HepG2 (cell line): ENCODE results near the gene CDK8. TPM values are rescaled to one million over a fixed set of nuclear protein-coding genes. Genes with fewer than 3 reads are reported as not detected.

Experiments used
- EZH2 ChIP-seq: conservative IDR thresholded peaks from 2 replicates; pipeline ENCODE4 v1.6.1; 2012; ENCODE audit warnings: mild to moderate bottlenecking, low read depth, low read length, moderate library complexity
- GFI1 ChIP-seq: sonication (generic); formaldehyde crosslinking; IDR thresholded peaks from 2 replicates; pipeline ENCODE4 v1.5.0; 2020; ENCODE audit warnings: missing genetic modification reagents, mild to moderate bottlenecking, borderline replicate concordance
- MTF2 ChIP-seq: sonication (generic); formaldehyde crosslinking; IDR thresholded peaks from 2 replicates; pipeline ENCODE4 v1.5.0; 2020; ENCODE audit warnings: missing genetic modification reagents, borderline replicate concordance
- NCOR1 ChIP-seq: fragments of 200-600 bp; sonication (generic); IDR thresholded peaks from 2 replicates; pipeline ENCODE4 v1.7.0; 2017; ENCODE audit warnings: antibody characterized with exemption, low read length, borderline replicate concordance
- SRSF4 ChIP-seq: fragments of 200-400 bp; formaldehyde crosslinking; IDR thresholded peaks from one replicate; pipeline ENCODE4 v1.6.1; 2018; ENCODE audit warnings: mild to moderate bottlenecking, low read depth, low read length, moderate library complexity; ENCODE audit not compliant: poor library complexity, severe bottlenecking
- SYNCRIP ChIP-seq: fragments of 200-400 bp; formaldehyde crosslinking; IDR thresholded peaks from 2 replicates; pipeline ENCODE4 v1.6.1; 2018; ENCODE audit warnings: mild to moderate bottlenecking, low read depth, low read length; ENCODE audit not compliant: insufficient read depth
- TBP ChIP-seq: sonication (generic); formaldehyde crosslinking; IDR thresholded peaks from 2 replicates; pipeline ENCODE4 v1.5.0; 2020; ENCODE audit warnings: missing genetic modification reagents
- TCF7L2 ChIP-seq: IDR thresholded peaks from 2 replicates; pipeline ENCODE4 v1.6.1; 2011; ENCODE audit warnings: mild to moderate bottlenecking, low read depth, low read length, moderate library complexity
- ZNF253 ChIP-seq: sonication (generic); formaldehyde crosslinking; IDR thresholded peaks from 2 replicates; pipeline ENCODE4 v1.8.0; 2022; ENCODE audit warnings: mild to moderate bottlenecking, missing genetic modification reagents, borderline replicate concordance
- ZNF317 ChIP-seq: sonication (generic); formaldehyde crosslinking; IDR thresholded peaks from 2 replicates; pipeline ENCODE4 v1.5.0; 2020; ENCODE audit warnings: mild to moderate bottlenecking, missing genetic modification reagents
- ZNF747 ChIP-seq: sonication (generic); formaldehyde crosslinking; IDR thresholded peaks from 2 replicates; pipeline ENCODE4 v1.8.1; 2023; ENCODE audit warnings: missing genetic modification reagents, mild to moderate bottlenecking, borderline replicate concordance
- polyA plus RNA-seq, 8 experiments: library from polyadenylated mRNA; depleted of rRNA in 3 of 8; stranded (reverse) in 7 of 8; unstranded in 1 of 8; fragments of >200 nt; fragmentation: Illumina TruSeq in 4 of 8; extraction: Trizol in 4 of 8; gene quantifications; 2 replicates each; pipeline versions ENCODE4 v1.2.1 to v1.2.3, GENCODE V29; 2011 to 2016; ENCODE audit warnings: low read depth in 4 of 8, missing spikeins in 1 of 8, mixed read lengths in 1 of 8; ENCODE audit not compliant: insufficient read depth in 1 of 8
- total RNA-seq, 5 experiments: library from RNA; depleted of rRNA; stranded (reverse); fragments of >200 nt; fragmentation: Illumina TruSeq; extraction: Trizol; gene quantifications; 2 replicates each; pipeline ENCODE4 v1.2.3, GENCODE V29; 2016; ENCODE audit warnings: low read depth in 1 of 5
- TF ChIP-seq, protein P1 (sequence below): sonication (generic); formaldehyde crosslinking; IDR thresholded peaks from 2 replicates; pipeline ENCODE4 v1.8.1; 2023; ENCODE audit warnings: mild to moderate bottlenecking, inconsistent platforms, moderate library complexity, missing genetic modification reagents, borderline replicate concordance
- TF ChIP-seq, protein P2 (sequence below): sonication (generic); formaldehyde crosslinking; IDR thresholded peaks from 2 replicates; pipeline ENCODE4 v1.5.1; 2020; ENCODE audit warnings: mild to moderate bottlenecking, moderate library complexity, missing genetic modification reagents
- TF ChIP-seq, protein P3 (sequence below): sonication (generic); formaldehyde crosslinking; IDR thresholded peaks from 2 replicates; pipeline ENCODE4 v1.4.0; 2020; ENCODE audit warnings: missing genetic modification reagents
- TF ChIP-seq, protein P4 (sequence below): sonication (generic); formaldehyde crosslinking; IDR thresholded peaks from 2 replicates; pipeline ENCODE4 v1.4.0; 2020; ENCODE audit warnings: missing genetic modification reagents
- TF ChIP-seq, protein P5 (sequence below): sonication (generic); formaldehyde crosslinking; IDR thresholded peaks from 2 replicates; pipeline ENCODE4 v1.9.0; 2021; ENCODE audit warnings: missing genetic modification reagents, mild to moderate bottlenecking, borderline replicate concordance

Gene CDK8
- total and polyA plus RNA-seq, 2 of the 13 experiments (the other 11 are each of a cell fraction or from before 2014, with no cell fraction given) = 15.8 to 16.4 TPM

DNA sequence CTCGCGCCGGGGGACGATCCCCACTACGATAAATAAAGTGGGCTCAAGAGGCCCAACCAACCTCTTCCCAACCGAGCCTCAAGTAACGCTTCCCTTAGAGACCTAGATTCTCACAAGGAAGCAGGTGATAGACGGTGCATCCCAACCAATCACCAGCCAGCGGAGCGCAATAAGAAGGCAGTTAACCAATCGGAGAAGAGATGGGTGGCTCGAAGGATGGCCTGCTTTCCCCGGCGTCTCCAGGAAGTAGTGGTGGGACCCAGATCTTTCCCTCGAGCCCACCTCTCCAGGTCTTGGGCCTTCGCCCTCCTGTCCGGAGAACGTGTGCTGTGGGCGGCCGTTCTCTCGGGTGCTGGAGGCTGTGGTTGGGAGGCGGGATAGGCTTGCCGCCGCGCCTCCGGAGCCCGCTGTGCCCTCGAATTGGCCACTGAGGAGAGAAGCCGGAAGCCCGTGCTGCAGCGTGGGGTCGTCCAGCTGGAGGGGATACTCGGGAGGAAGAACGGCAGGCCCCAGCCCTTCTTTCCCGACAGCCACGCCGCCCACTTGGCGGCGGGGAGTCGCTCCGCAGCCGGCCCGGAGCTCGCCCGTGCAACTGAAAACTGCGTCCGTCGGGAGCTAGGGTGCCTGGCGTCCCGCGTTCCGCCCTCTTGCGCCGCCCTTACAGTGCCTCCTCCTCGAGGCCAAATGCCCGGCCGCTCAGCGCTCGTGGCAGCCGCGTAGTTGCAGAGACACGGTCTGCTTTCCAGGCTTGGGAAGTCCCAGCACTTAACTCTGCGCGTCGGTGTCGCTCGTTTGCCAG lies 32.0 kb upstream of the CDK8 start, which contains the start of gene RNF6 (continued):
- no peak for TF ChIP-seq TCF7L2
- TF ChIP-seq EZH2 = no peak
- no peak for TF ChIP-seq SYNCRIP
- no peak for TF ChIP-seq GFI1
- TF ChIP-seq SRSF4 = no peak
- 0 out of 2 replicates have a peak, but pooled peaks have one; percentile 36 for TF ChIP-seq ZNF253 (CRISPR knock-in tag)
- TF ChIP-seq, protein P1, sequence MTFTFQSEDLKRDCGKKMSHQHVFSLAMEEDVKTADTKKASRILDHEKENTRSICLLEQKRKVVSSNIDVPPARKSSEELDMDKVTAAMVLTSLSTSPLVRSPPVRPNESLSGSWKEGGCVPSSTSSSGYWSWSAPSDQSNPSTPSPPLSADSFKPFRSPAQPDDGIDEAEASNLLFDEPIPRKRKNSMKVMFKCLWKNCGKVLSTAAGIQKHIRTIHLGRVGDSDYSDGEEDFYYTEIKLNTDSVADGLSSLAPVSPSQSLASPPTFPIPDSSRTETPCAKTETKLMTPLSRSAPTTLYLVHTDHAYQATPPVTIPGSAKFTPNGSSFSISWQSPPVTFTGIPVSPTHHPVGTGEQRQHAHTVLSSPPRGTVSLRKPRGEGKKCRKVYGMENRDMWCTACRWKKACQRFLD (CRISPR knock-in tag) = 0 out of 2 replicates have a peak, but pooled peaks have one; percentile 54
- peak; percentile 41; the same call in 1 of the 2 replicates for TF ChIP-seq NCOR1
- TF ChIP-seq, protein P2, sequence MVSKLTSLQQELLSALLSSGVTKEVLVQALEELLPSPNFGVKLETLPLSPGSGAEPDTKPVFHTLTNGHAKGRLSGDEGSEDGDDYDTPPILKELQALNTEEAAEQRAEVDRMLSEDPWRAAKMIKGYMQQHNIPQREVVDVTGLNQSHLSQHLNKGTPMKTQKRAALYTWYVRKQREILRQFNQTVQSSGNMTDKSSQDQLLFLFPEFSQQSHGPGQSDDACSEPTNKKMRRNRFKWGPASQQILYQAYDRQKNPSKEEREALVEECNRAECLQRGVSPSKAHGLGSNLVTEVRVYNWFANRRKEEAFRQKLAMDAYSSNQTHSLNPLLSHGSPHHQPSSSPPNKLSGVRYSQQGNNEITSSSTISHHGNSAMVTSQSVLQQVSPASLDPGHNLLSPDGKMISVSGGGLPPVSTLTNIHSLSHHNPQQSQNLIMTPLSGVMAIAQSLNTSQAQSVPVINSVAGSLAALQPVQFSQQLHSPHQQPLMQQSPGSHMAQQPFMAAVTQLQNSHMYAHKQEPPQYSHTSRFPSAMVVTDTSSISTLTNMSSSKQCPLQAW = peak; percentile 47
- peak; percentile 84 for TF ChIP-seq ZNF317
- TF ChIP-seq MTF2 (CRISPR knock-in tag) = peak; percentile 60; the same call in 1 of the 2 replicates
- TF ChIP-seq ZNF747 = peak; percentile 83; the same call in 1 of the 2 replicates
- TF ChIP-seq TBP (CRISPR knock-in tag) = no peak
- TF ChIP-seq, protein P3, sequence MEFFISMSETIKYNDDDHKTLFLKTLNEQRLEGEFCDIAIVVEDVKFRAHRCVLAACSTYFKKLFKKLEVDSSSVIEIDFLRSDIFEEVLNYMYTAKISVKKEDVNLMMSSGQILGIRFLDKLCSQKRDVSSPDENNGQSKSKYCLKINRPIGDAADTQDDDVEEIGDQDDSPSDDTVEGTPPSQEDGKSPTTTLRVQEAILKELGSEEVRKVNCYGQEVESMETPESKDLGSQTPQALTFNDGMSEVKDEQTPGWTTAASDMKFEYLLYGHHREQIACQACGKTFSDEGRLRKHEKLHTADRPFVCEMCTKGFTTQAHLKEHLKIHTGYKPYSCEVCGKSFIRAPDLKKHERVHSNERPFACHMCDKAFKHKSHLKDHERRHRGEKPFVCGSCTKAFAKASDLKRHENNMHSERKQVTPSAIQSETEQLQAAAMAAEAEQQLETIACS (CRISPR knock-in tag) = no peak; the same call in 1 of the 2 replicates
- TF ChIP-seq, protein P4, sequence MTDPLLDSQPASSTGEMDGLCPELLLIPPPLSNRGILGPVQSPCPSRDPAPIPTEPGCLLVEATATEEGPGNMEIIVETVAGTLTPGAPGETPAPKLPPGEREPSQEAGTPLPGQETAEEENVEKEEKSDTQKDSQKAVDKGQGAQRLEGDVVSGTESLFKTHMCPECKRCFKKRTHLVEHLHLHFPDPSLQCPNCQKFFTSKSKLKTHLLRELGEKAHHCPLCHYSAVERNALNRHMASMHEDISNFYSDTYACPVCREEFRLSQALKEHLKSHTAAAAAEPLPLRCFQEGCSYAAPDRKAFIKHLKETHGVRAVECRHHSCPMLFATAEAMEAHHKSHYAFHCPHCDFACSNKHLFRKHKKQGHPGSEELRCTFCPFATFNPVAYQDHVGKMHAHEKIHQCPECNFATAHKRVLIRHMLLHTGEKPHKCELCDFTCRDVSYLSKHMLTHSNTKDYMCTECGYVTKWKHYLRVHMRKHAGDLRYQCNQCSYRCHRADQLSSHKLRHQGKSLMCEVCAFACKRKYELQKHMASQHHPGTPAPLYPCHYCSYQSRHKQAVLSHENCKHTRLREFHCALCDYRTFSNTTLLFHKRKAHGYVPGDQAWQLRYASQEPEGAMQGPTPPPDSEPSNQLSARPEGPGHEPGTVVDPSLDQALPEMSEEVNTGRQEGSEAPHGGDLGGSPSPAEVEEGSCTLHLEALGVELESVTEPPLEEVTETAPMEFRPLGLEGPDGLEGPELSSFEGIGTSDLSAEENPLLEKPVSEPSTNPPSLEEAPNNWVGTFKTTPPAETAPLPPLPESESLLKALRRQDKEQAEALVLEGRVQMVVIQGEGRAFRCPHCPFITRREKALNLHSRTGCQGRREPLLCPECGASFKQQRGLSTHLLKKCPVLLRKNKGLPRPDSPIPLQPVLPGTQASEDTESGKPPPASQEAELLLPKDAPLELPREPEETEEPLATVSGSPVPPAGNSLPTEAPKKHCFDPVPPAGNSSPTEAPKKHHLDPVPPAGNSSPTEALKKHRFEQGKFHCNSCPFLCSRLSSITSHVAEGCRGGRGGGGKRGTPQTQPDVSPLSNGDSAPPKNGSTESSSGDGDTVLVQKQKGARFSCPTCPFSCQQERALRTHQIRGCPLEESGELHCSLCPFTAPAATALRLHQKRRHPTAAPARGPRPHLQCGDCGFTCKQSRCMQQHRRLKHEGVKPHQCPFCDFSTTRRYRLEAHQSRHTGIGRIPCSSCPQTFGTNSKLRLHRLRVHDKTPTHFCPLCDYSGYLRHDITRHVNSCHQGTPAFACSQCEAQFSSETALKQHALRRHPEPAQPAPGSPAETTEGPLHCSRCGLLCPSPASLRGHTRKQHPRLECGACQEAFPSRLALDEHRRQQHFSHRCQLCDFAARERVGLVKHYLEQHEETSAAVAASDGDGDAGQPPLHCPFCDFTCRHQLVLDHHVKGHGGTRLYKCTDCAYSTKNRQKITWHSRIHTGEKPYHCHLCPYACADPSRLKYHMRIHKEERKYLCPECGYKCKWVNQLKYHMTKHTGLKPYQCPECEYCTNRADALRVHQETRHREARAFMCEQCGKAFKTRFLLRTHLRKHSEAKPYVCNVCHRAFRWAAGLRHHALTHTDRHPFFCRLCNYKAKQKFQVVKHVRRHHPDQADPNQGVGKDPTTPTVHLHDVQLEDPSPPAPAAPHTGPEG (CRISPR knock-in tag) = peak; percentile 80
- TF ChIP-seq, protein P5, sequence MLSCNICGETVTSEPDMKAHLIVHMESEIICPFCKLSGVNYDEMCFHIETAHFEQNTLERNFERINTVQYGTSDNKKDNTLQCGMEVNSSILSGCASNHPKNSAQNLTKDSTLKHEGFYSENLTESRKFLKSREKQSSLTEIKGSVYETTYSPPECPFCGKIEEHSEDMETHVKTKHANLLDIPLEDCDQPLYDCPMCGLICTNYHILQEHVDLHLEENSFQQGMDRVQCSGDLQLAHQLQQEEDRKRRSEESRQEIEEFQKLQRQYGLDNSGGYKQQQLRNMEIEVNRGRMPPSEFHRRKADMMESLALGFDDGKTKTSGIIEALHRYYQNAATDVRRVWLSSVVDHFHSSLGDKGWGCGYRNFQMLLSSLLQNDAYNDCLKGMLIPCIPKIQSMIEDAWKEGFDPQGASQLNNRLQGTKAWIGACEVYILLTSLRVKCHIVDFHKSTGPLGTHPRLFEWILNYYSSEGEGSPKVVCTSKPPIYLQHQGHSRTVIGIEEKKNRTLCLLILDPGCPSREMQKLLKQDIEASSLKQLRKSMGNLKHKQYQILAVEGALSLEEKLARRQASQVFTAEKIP (CRISPR knock-in tag) = no peak
